Prostate gland (tissue), 2 donors: ENCODE results near the gene CFAP97D1. TPM values are rescaled to one million over a fixed set of nuclear protein-coding genes. Genes with fewer than 3 reads are reported as not detected.

ENCODE experiments used
- DNase-seq: peaks from one replicate; pipeline ENCODE4 v3.0.0-alpha.2; 2019; ENCODE audit warnings: low spot score
- H3K27ac ChIP-seq, 2 donors: fragments of 200-600 bp; sonication (generic); 2 replicates each; pipeline ENCODE4 v1.5.1; 2017 to 2019
- H3K27me3 ChIP-seq: fragments of 200-600 bp; sonication (generic); replicated peaks from 2 replicates; pipeline ENCODE4 v1.5.1; 2019; ENCODE audit not compliant: insufficient read depth
- H3K36me3 ChIP-seq, 2 donors: fragments of 200-600 bp; sonication (generic); 1 replicate in 1 of 2; 2 replicates in 1 of 2; pipeline versions ENCODE4 v1.5.1 to v1.8.1; 2017 to 2019
- H3K4me1 ChIP-seq: fragments of 200-600 bp; sonication (generic); replicated peaks from 2 replicates; pipeline ENCODE4 v1.5.1; 2019
- H3K4me3 ChIP-seq, 2 donors: fragments of 200-600 bp; sonication (generic); 2 replicates each; pipeline ENCODE4 v1.5.1; 2017 to 2019
- H3K9me3 ChIP-seq: fragments of 200-600 bp; sonication (generic); 2 replicates; pipeline ENCODE4 v1.5.1; 2017
- CTCF ChIP-seq, 4 experiments: fragments of 200-600 bp in 2 of 4; fragments of 450-650 bp in 2 of 4; sonication (generic) in 2 of 4; IDR thresholded peaks; 1 replicate in 3 of 4; 2 replicates in 1 of 4; pipeline ENCODE4 v1.5.1; 2016 to 2019; ENCODE audit warnings: antibody characterized with exemption in 4 of 4, mild to moderate bottlenecking in 2 of 4, moderate library complexity in 2 of 4
- POLR2A ChIP-seq: fragments of 450-650 bp; IDR thresholded peaks from one replicate; pipeline ENCODE4 v1.6.1; 2016; ENCODE audit warnings: antibody characterized with exemption, mild to moderate bottlenecking
- POLR2AphosphoS5 ChIP-seq: sonication (generic); formaldehyde crosslinking; IDR thresholded peaks from one replicate; pipeline ENCODE4 v1.6.1; 2017; ENCODE audit warnings: antibody characterized with exemption
- WGBS: methylation state at CpG from one replicate; pipeline ENCODE4 v1.1.5; 2018; 5-methylcytosine and 5-hydroxymethylcytosine counted together
- intact Hi-C: fragments of 100-400 bp; cut with DNase I; formaldehyde crosslinking; loops from one replicate; pipeline ENCODE4 v1.14.2; 2022
- total RNA-seq, 2 donors: library from RNA; depleted of rRNA; stranded (reverse); fragments of >200 nt; gene quantifications; one replicate each; pipeline ENCODE4 v1.1.0, GENCODE V29; 2016

The CFAP97D1 gene
- total RNA-seq, 2 donors from 2014 or later = 1.1 TPM; not detected in 1

- H3K36me3 ChIP-seq = no peaks in the 10 kb centered on the region
- H3K4me3 ChIP-seq = no peak overlapping the region
- no peak for DNase-seq
- no peaks in the 10 kb centered on the region for H3K27me3 ChIP-seq
- TF ChIP-seq POLR2AphosphoS5 = no peak
- TF ChIP-seq POLR2A = no peak
- no peak for TF ChIP-seq CTCF (IDR thresholded peaks at IDR 0.05)
- H3K4me1 ChIP-seq = no peaks in the 10 kb centered on the region
- intact Hi-C loops = no loop called here
- no peaks in the 10 kb centered on the region for H3K9me3 ChIP-seq
- WGBS = 91% methylated on average over 5 of the region's 5 CpGs
- H3K27ac ChIP-seq = no peak overlapping the region
Measured at GRCh38 chr17:43818966-43819365, 38.7 kb downstream of the CFAP97D1 start.

- DNase-seq = no peak
- intact Hi-C loops = no loop called here
- no peak overlapping the region for H3K4me3 ChIP-seq
- no peak for TF ChIP-seq CTCF (IDR thresholded peaks at IDR 0.05)
- no peak for TF ChIP-seq POLR2AphosphoS5
- TF ChIP-seq POLR2A = no peak
- no peak overlapping the region for H3K27ac ChIP-seq
- no peaks in the 10 kb centered on the region for H3K36me3 ChIP-seq
- H3K27me3 ChIP-seq = no peaks in the 10 kb centered on the region
- WGBS = 87% methylated on average over 13 of the region's 14 CpGs
- H3K9me3 ChIP-seq = no peaks in the 10 kb centered on the region
- no peaks in the 10 kb centered on the region for H3K4me1 ChIP-seq
Measured at GRCh38 chr17:43820759-43821158, 40.5 kb downstream of the CFAP97D1 start.

GRCh38 chr17:43822570-43823190, 42.4 kb downstream of the CFAP97D1 start:
- peak overlapping the region; percentile 22 to 62 for H3K27ac ChIP-seq
- 75% methylated on average over 5 of the region's 5 CpGs for WGBS
- H3K9me3 ChIP-seq = no peaks in the 10 kb centered on the region
- H3K36me3 ChIP-seq = no peaks in the 10 kb centered on the region
- TF ChIP-seq CTCF (IDR thresholded peaks at IDR 0.05) (no peak), POLR2A (no peak), POLR2AphosphoS5 (no peak)
- H3K4me1 ChIP-seq = no peaks in the 10 kb centered on the region
- no peak overlapping the region for H3K4me3 ChIP-seq
- H3K27me3 ChIP-seq = no peaks in the 10 kb centered on the region
- DNase-seq = no peak
- intact Hi-C loops = no loop called here

- peak; percentile 49 for DNase-seq
- Histone ChIP-seq H3K27ac (peak overlapping the region; percentile 22 to 62), H3K9me3 (no peaks in the 10 kb centered on the region), H3K27me3 (no peaks in the 10 kb centered on the region), H3K4me1 (no peaks in the 10 kb centered on the region), H3K36me3 (no peaks in the 10 kb centered on the region), H3K4me3 (no peak overlapping the region)
- 48% methylated on average over 10 of the region's 10 CpGs for WGBS
- TF ChIP-seq POLR2AphosphoS5 (peak; percentile 68), POLR2A (no peak), CTCF (IDR thresholded peaks at IDR 0.05) (no peak)
- intact Hi-C loops = no loop called here
Measured at GRCh38 chr17:43823350-43824084, 43.3 kb downstream of the CFAP97D1 start.

GRCh38 chr17:43825567-43825966, 45.3 kb downstream of the CFAP97D1 start:
- WGBS = 84% methylated on average over 12 of the region's 12 CpGs
- no peaks in the 10 kb centered on the region for H3K9me3 ChIP-seq
- intact Hi-C loops = no loop called here
- TF ChIP-seq POLR2A (no peak), POLR2AphosphoS5 (no peak), CTCF (IDR thresholded peaks at IDR 0.05) (no peak)
- no peak for DNase-seq
- H3K27ac ChIP-seq = no peak overlapping the region
- no peaks in the 10 kb centered on the region for H3K36me3 ChIP-seq
- H3K4me3 ChIP-seq = no peak overlapping the region
- H3K4me1 ChIP-seq = no peaks in the 10 kb centered on the region
- H3K27me3 ChIP-seq = no peaks in the 10 kb centered on the region
